Measurements from ENCODE around the gene ZNF213. TPM values are rescaled to one million over a fixed set of nuclear protein-coding genes. Genes with fewer than 3 reads are reported as not detected.

The ZNF213 gene
- polyA plus RNA-seq, 1 donor from 2014 or later: 5.1 TPM

GRCh38 chr16:3188925-3189825 lies 54.3 kb downstream of the ZNF213 start:
- H2AFZ ChIP-seq (ENCODE audit: low read depth, low read length): peak overlapping the region; percentile 65
- H3K79me2 ChIP-seq (replicated peaks; ENCODE audit: insufficient read depth, low read length): no peaks in the 10 kb centered on the region
- no peaks in the 10 kb centered on the region for H3F3A ChIP-seq (ENCODE audit: insufficient read depth, low read length, poor library complexity, severe bottlenecking)
- H3K4me2 ChIP-seq (ENCODE audit: low read length): peak overlapping the region; percentile 84
- H3K9me3 ChIP-seq (ENCODE audit: low read length): no peaks in the 10 kb centered on the region
- no peaks in the 10 kb centered on the region for H4K20me1 ChIP-seq (ENCODE audit: insufficient read depth)
- no peaks in the 10 kb centered on the region for H3K36me3 ChIP-seq (ENCODE audit: insufficient read depth, low read length)
- H3K9me2 ChIP-seq (ENCODE audit: insufficient read depth, low read length): no peaks in the 10 kb centered on the region
- H3K27ac ChIP-seq (ENCODE audit: low read length): peak overlapping the region; percentile 60
- H3K4me3 ChIP-seq (ENCODE audit: low read length): peak overlapping the region; percentile 89
- peaks cover 92% of the 10 kb centered on the region for H3K27me3 ChIP-seq (ENCODE audit: insufficient read depth, low read depth, low read length)
- peak overlapping the region; percentile 69 for H3K9ac ChIP-seq (ENCODE audit: low read length)
- TF ChIP-seq POLR2AphosphoS5 (IDR thresholded peaks at IDR 0.05): no peak
- TF ChIP-seq EP300 (conservative IDR thresholded peaks at IDR 0.05; ENCODE audit: poor library complexity, severe bottlenecking): no peak
- no peak for TF ChIP-seq TAF1 (IDR thresholded peaks at IDR 0.05; ENCODE audit: low read depth)
- TF ChIP-seq MXI1 (conservative IDR thresholded peaks at IDR 0.05; ENCODE audit: poor library complexity, severe bottlenecking): peak; percentile 69

- Histone ChIP-seq H3K27ac (ENCODE audit: low read length) (no peak overlapping the region), H3K9ac (ENCODE audit: low read length) (no peak overlapping the region), H3K79me2 (replicated peaks; ENCODE audit: insufficient read depth, low read length) (no peaks in the 10 kb centered on the region), H3K4me3 (ENCODE audit: low read length) (peak overlapping the region; percentile 89), H3K36me3 (ENCODE audit: insufficient read depth, low read length) (no peaks in the 10 kb centered on the region), H3K9me3 (ENCODE audit: low read length) (no peaks in the 10 kb centered on the region), H2AFZ (ENCODE audit: low read depth, low read length) (no peak overlapping the region), H3F3A (ENCODE audit: insufficient read depth, low read length, poor library complexity, severe bottlenecking) (no peaks in the 10 kb centered on the region), H3K27me3 (ENCODE audit: insufficient read depth, low read depth, low read length) (peaks cover 93% of the 10 kb centered on the region), H4K20me1 (ENCODE audit: insufficient read depth) (no peaks in the 10 kb centered on the region), H3K9me2 (ENCODE audit: insufficient read depth, low read length) (no peaks in the 10 kb centered on the region), H3K4me2 (ENCODE audit: low read length) (no peak overlapping the region)
- TF ChIP-seq EP300 (conservative IDR thresholded peaks at IDR 0.05; ENCODE audit: poor library complexity, severe bottlenecking) (no peak), MXI1 (conservative IDR thresholded peaks at IDR 0.05; ENCODE audit: poor library complexity, severe bottlenecking) (no peak), SMC3 (conservative IDR thresholded peaks at IDR 0.05; ENCODE audit: poor library complexity) (no peak), EZH2 (IDR thresholded peaks at IDR 0.05; ENCODE audit: borderline replicate concordance, insufficient read depth, low read length, poor library complexity, severe bottlenecking) (no peak), CTCF (IDR thresholded peaks at IDR 0.05; ENCODE audit: poor library complexity, severe bottlenecking) (no peak), POLR2AphosphoS5 (IDR thresholded peaks at IDR 0.05) (no peak), RAD21 (conservative IDR thresholded peaks at IDR 0.05) (no peak), REST (IDR thresholded peaks at IDR 0.05; ENCODE audit: borderline replicate concordance) (no peak), TAF1 (IDR thresholded peaks at IDR 0.05; ENCODE audit: low read depth) (no peak)
Measured at GRCh38 chr16:3189869-3190268, 55.0 kb downstream of the ZNF213 start.
